Neural progenitor cell (in vitro differentiated cells): ENCODE results near the gene PPHLN1. TPM values are rescaled to one million over a fixed set of nuclear protein-coding genes. Genes with fewer than 3 reads are reported as not detected.

Source experiments
- DNase-seq: peaks from one replicate; pipeline ENCODE4 v3.0.0-alpha.2; 2016; ENCODE audit warnings: low spot score
- H2AFZ ChIP-seq: fragments of 200-600 bp; sonication (generic); replicated peaks from 2 replicates; pipeline ENCODE4 v1.6.1; 2016; ENCODE audit warnings: antibody characterized with exemption
- H3F3A ChIP-seq: fragments of 200-600 bp; sonication (generic); 2 replicates; pipeline ENCODE4 v1.6.1; 2016; ENCODE audit warnings: antibody characterized with exemption, low read depth
- H3K27ac ChIP-seq: fragments of 200-600 bp; sonication (generic); 2 replicates; pipeline ENCODE4 v1.5.1; 2016; ENCODE audit warnings: mild to moderate bottlenecking
- H3K27me3 ChIP-seq: fragments of 200-600 bp; sonication (generic); 2 replicates; pipeline ENCODE4 v1.6.1; 2016; ENCODE audit warnings: mild to moderate bottlenecking, moderate library complexity
- H3K36me3 ChIP-seq: fragments of 200-600 bp; sonication (generic); 2 replicates; pipeline ENCODE4 v1.5.1; 2016
- H3K4me1 ChIP-seq: fragments of 200-600 bp; sonication (generic); 2 replicates; pipeline ENCODE4 v1.6.1; 2016; ENCODE audit warnings: mixed run types
- H3K4me2 ChIP-seq: fragments of 200-600 bp; sonication (generic); 2 replicates; pipeline ENCODE4 v1.6.1; 2016
- H3K4me3 ChIP-seq: fragments of 200-600 bp; sonication (generic); 2 replicates; pipeline ENCODE4 v1.5.1; 2016
- H3K79me2 ChIP-seq: fragments of 200-600 bp; sonication (generic); 2 replicates; pipeline ENCODE4 v1.6.1; 2016; ENCODE audit warnings: low read depth
- H3K9ac ChIP-seq: fragments of 200-600 bp; sonication (generic); 2 replicates; pipeline ENCODE4 v1.6.1; 2016
- H3K9me3 ChIP-seq: fragments of 200-600 bp; sonication (generic); 2 replicates; pipeline ENCODE4 v1.5.1; 2016; ENCODE audit warnings: low read depth
- H4K20me1 ChIP-seq: fragments of 200-600 bp; sonication (generic); 2 replicates; pipeline ENCODE4 v1.6.1; 2016; ENCODE audit warnings: low read depth
- H3K27ac Mint-ChIP-seq: 3 replicates; pipeline ENCODE4 v1.8.0; 2021; ENCODE audit warnings: mixed read lengths
- H3K27me3 Mint-ChIP-seq: 2 replicates; pipeline ENCODE4 v1.8.0; 2022; ENCODE audit warnings: low read depth, mild to moderate bottlenecking, inconsistent platforms, moderate library complexity, mixed read lengths; ENCODE audit not compliant: insufficient read depth
- H3K36me3 Mint-ChIP-seq: 3 replicates; pipeline ENCODE4 v1.8.0; 2021; ENCODE audit warnings: mixed read lengths
- H3K4me1 Mint-ChIP-seq: 3 replicates; pipeline ENCODE4 v1.8.0; 2021; ENCODE audit warnings: mixed read lengths
- H3K4me3 Mint-ChIP-seq: 3 replicates; pipeline ENCODE4 v1.8.0; 2021; ENCODE audit warnings: mild to moderate bottlenecking, moderate library complexity, mixed read lengths
- H3K9me3 Mint-ChIP-seq: 3 replicates; pipeline ENCODE4 v1.8.0; 2020; ENCODE audit warnings: mixed read lengths
- CTCF ChIP-seq: fragments of 200-600 bp; sonication (generic); IDR thresholded peaks from 2 replicates; pipeline ENCODE4 v1.5.1; 2017; ENCODE audit warnings: antibody characterized with exemption, mild to moderate bottlenecking
- EZH2 ChIP-seq: fragments of 200-600 bp; sonication (generic); IDR thresholded peaks from 2 replicates; pipeline ENCODE4 v1.6.1; 2017; ENCODE audit warnings: antibody characterized with exemption, mild to moderate bottlenecking, moderate library complexity
- EZH2phosphoT487 ChIP-seq: fragments of 200-600 bp; sonication (generic); IDR thresholded peaks from 2 replicates; pipeline ENCODE4 v1.6.1; 2017; ENCODE audit warnings: antibody characterized with exemption
- total RNA-seq: library from RNA; depleted of rRNA; stranded (reverse); fragments of >200 nt; gene quantifications from 2 replicates; pipeline ENCODE4 v1.2.3, GENCODE V29; 2015; ENCODE audit warnings: low replicate concordance

The PPHLN1 gene
- total RNA-seq, 1 donor from 2014 or later = 95.5 TPM

- no peak overlapping the region for H3K4me3 Mint-ChIP-seq
- Histone ChIP-seq H3K9me3 (no peaks in the 10 kb centered on the region), H3K79me2 (no peaks in the 10 kb centered on the region), H2AFZ (no peak overlapping the region), H3K27me3 (no peaks in the 10 kb centered on the region), H3K4me1 (peaks cover 26% of the 10 kb centered on the region), H3K9ac (no peak overlapping the region), H3K27ac (no peak overlapping the region), H3K4me3 (no peak overlapping the region), H3F3A (peaks cover 19% of the 10 kb centered on the region), H3K36me3 (no peaks in the 10 kb centered on the region), H4K20me1 (no peaks in the 10 kb centered on the region), H3K4me2 (no peak overlapping the region)
- no peak for TF ChIP-seq CTCF
- TF ChIP-seq EZH2 = no peak
- TF ChIP-seq EZH2phosphoT487 = no peak
- H3K27me3 Mint-ChIP-seq = no peaks in the 10 kb centered on the region
- peaks cover 38% of the 10 kb centered on the region for H3K36me3 Mint-ChIP-seq
- H3K9me3 Mint-ChIP-seq = peaks cover 4% of the 10 kb centered on the region
- H3K27ac Mint-ChIP-seq = no peak overlapping the region
- DNase-seq = no peak
- H3K4me1 Mint-ChIP-seq = peaks cover 2% of the 10 kb centered on the region
Measured at GRCh38 chr12:42448841-42449240, 122.9 kb downstream of the PPHLN1 start.

- no peaks in the 10 kb centered on the region for H3K9me3 ChIP-seq
- Mint-ChIP-seq H3K9me3 (no peaks in the 10 kb centered on the region), H3K27ac (no peak overlapping the region), H3K27me3 (no peaks in the 10 kb centered on the region), H3K4me3 (no peak overlapping the region), H3K4me1 (peaks cover 2% of the 10 kb centered on the region), H3K36me3 (peaks cover 25% of the 10 kb centered on the region)
- no peak overlapping the region for H3K27ac ChIP-seq
- no peak overlapping the region for H3K4me2 ChIP-seq
- H3K36me3 ChIP-seq = no peaks in the 10 kb centered on the region
- no peak overlapping the region for H3K9ac ChIP-seq
- no peak for DNase-seq
- no peaks in the 10 kb centered on the region for H4K20me1 ChIP-seq
- no peak overlapping the region for H3K4me3 ChIP-seq
- no peaks in the 10 kb centered on the region for H3K27me3 ChIP-seq
- H3K4me1 ChIP-seq = peaks cover 26% of the 10 kb centered on the region
- no peaks in the 10 kb centered on the region for H3K79me2 ChIP-seq
- H2AFZ ChIP-seq = no peak overlapping the region
- H3F3A ChIP-seq = peaks cover 19% of the 10 kb centered on the region
- TF ChIP-seq EZH2 = no peak
- TF ChIP-seq CTCF = no peak
- TF ChIP-seq EZH2phosphoT487 = no peak
Measured at GRCh38 chr12:42450248-42450647, 124.3 kb downstream of the PPHLN1 start.

GRCh38 chr12:42458575-42458974 is 132.6 kb downstream of the PPHLN1 start:
- Histone ChIP-seq H4K20me1 (no peaks in the 10 kb centered on the region), H2AFZ (no peak overlapping the region), H3K79me2 (no peaks in the 10 kb centered on the region), H3K9ac (no peak overlapping the region), H3K27me3 (no peaks in the 10 kb centered on the region), H3K36me3 (no peaks in the 10 kb centered on the region), H3K4me2 (no peak overlapping the region), H3F3A (no peaks in the 10 kb centered on the region), H3K9me3 (no peaks in the 10 kb centered on the region), H3K4me1 (no peaks in the 10 kb centered on the region), H3K4me3 (no peak overlapping the region), H3K27ac (no peak overlapping the region)
- H3K27me3 Mint-ChIP-seq = no peaks in the 10 kb centered on the region
- no peak for TF ChIP-seq EZH2
- no peaks in the 10 kb centered on the region for H3K4me1 Mint-ChIP-seq
- H3K27ac Mint-ChIP-seq = no peak overlapping the region
- H3K4me3 Mint-ChIP-seq = no peak overlapping the region
- H3K36me3 Mint-ChIP-seq = peaks cover 16% of the 10 kb centered on the region
- no peaks in the 10 kb centered on the region for H3K9me3 Mint-ChIP-seq
- DNase-seq = no peak

- Histone ChIP-seq H3K4me2 (no peak overlapping the region), H2AFZ (no peak overlapping the region), H3K4me3 (no peak overlapping the region), H3K27me3 (no peaks in the 10 kb centered on the region), H3K9me3 (no peaks in the 10 kb centered on the region), H4K20me1 (no peaks in the 10 kb centered on the region), H3K9ac (no peak overlapping the region), H3K36me3 (no peaks in the 10 kb centered on the region), H3F3A (no peaks in the 10 kb centered on the region), H3K4me1 (no peaks in the 10 kb centered on the region), H3K27ac (no peak overlapping the region), H3K79me2 (no peaks in the 10 kb centered on the region)
- H3K27ac Mint-ChIP-seq = no peak overlapping the region
- H3K36me3 Mint-ChIP-seq = peaks cover 16% of the 10 kb centered on the region
- TF ChIP-seq EZH2phosphoT487 (no peak), CTCF (no peak), EZH2 (no peak)
- no peak for DNase-seq
- H3K4me3 Mint-ChIP-seq = no peak overlapping the region
- no peaks in the 10 kb centered on the region for H3K4me1 Mint-ChIP-seq
- no peaks in the 10 kb centered on the region for H3K27me3 Mint-ChIP-seq
- no peaks in the 10 kb centered on the region for H3K9me3 Mint-ChIP-seq
Measured at GRCh38 chr12:42459336-42459847, 133.4 kb downstream of the PPHLN1 start.
